Measurements from ENCODE around the gene LYPD4. TPM values are rescaled to one million over a fixed set of nuclear protein-coding genes. Genes with fewer than 3 reads are reported as not detected.

The LYPD4 gene
- total and polyA plus RNA-seq, 2 donors (not counting 1 experiment from before 2014, with no cell fraction given) = not detected

DNA sequence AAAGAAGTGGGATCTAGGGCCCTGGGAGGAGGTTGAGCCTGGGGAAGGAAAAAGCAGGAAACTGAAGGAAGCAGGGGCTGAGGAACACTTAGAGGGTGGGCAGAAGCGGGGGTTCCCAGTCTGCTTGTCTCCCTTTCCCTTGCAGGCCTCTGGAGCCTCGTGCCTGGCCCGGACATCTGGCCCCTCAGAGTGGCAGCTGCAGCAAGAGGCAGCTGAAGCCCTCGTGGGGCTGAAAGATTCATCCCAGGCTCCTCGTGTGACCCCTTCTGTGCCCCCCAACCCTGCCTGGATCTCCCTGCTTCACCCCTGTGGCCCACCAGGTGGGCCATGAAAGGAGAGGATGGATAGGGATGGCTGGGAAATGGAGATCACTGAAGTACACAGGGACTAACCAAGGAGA lies 5.9 kb upstream of the LYPD4 start:
- Histone ChIP-seq H3K27me3 (replicated peaks in 1 of 4; ENCODE audit: control extremely low read depth in 1 of 4, control insufficient read depth in 3 of 4, insufficient read depth in 4 of 4, low read length in 3 of 4) (no peaks in the 10 kb centered on the region), H3K9ac (ENCODE audit: low read length) (no peak overlapping the region), H3K4me1 (ENCODE audit: control insufficient read depth in 2 of 2, insufficient read depth in 2 of 2, low read length in 2 of 2) (no peaks in the 10 kb centered on the region), H3K4me3 (ENCODE audit: control extremely low read depth in 1 of 5, extremely low read depth in 1 of 5, insufficient read depth in 1 of 5, low read depth in 2 of 5, low read length in 4 of 5) (no peak overlapping the region), H2AFZ (ENCODE audit: insufficient read depth, low read depth, low read length, poor library complexity, severe bottlenecking) (no peak overlapping the region), H3K9me3 (ENCODE audit: control extremely low read depth in 1 of 3, control insufficient read depth in 2 of 3, insufficient read depth in 1 of 3, low read length in 2 of 3) (no peaks in the 10 kb centered on the region), H3K79me2 (ENCODE audit: control insufficient read depth, insufficient read depth, low read length) (no peaks in the 10 kb centered on the region), H3K4me2 (replicated peaks; ENCODE audit: low read depth, low read length, poor library complexity, severe bottlenecking) (no peak overlapping the region), H3K36me3 (replicated peaks in 1 of 2; ENCODE audit: control extremely low read depth in 1 of 2, control insufficient read depth in 1 of 2, extremely low read depth in 1 of 2, insufficient read depth in 2 of 2, low read length in 1 of 2) (no peaks in the 10 kb centered on the region), H3K27ac (ENCODE audit: low read length in 2 of 2) (no peak overlapping the region), H4K20me1 (ENCODE audit: control insufficient read depth, insufficient read depth, low read length, poor library complexity, severe bottlenecking) (no peaks in the 10 kb centered on the region)
- ChIA-PET CTCF (interaction anchor here (1.2 kb wide), 1 partner anchor 9 kb away, joined by 3 read pairs; no protein-coding TSS in a partner anchor), POLR2A (no interaction called here)
- Mint-ChIP-seq H3K27me3 (peaks cover 8% of the 10 kb centered on the region), H3K4me1 (no peaks in the 10 kb centered on the region), H3K27ac (no peak overlapping the region), H3K9me3 (ENCODE audit: insufficient read depth) (no peaks in the 10 kb centered on the region), H3K4me3 (no peak overlapping the region)
- no peak for TF ChIP-seq EZH2 (IDR thresholded peaks at IDR 0.05; ENCODE audit: borderline replicate concordance, insufficient read depth, low read depth, low read length, poor library complexity, severe bottlenecking)
- TF ChIP-seq CTCF (IDR thresholded peaks at IDR 0.05) = no peak
- DNase-seq (no peak), ATAC-seq (ENCODE audit: low read depth) (no peak)
- intact Hi-C loops (cut with micrococcal nuclease) = no loop called here
- WGBS (ENCODE audit: insufficient coverage) = 89% methylated on average over 1 of the region's 5 CpGs

DNA sequence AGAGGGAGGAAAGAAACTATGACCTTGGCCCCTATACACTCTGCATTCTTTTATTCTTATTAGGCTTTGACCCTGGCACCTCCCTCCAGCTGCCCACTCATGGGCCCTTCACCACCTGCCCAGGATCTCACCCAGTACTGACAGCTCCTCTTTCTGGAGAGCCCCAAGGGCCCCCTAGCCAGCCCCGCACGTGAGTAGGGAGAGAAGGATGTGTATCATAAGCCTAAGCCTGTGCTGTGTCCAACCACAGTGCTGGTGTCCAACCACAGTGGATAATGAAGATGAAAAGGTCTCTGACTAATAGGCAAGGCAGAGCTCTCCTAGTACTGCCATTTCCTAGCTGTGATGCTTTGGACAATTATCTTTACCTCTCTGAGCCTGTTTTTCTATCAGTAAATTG lies 4.6 kb upstream of the LYPD4 start:
- no CpG with 5 or more reads among the region's 2 CpGs for WGBS (ENCODE audit: insufficient coverage)
- intact Hi-C loops (cut with micrococcal nuclease) = no loop called here
- CTCF ChIA-PET = interaction anchor here (0.9 to 1.5 kb wide), 3 partner anchors 10 to 56 kb away, joined by 3 to 5 read pairs (median 4); partner anchors contain the start of gene RPS19

More for the DNA sequence above, 4.6 kb upstream of the LYPD4 start:
- Histone ChIP-seq H3K9me3 (ENCODE audit: control extremely low read depth in 1 of 3, control insufficient read depth in 2 of 3, insufficient read depth in 1 of 3, low read length in 2 of 3) (peaks cover 0 to 8% (median 0%) of the 10 kb centered on the region in 3 donors), H3K4me2 (replicated peaks; ENCODE audit: low read depth, low read length, poor library complexity, severe bottlenecking) (no peak overlapping the region), H3K9ac (ENCODE audit: low read length) (no peak overlapping the region), H3K4me1 (ENCODE audit: control insufficient read depth in 2 of 2, insufficient read depth in 2 of 2, low read length in 2 of 2) (no peaks in the 10 kb centered on the region), H3K36me3 (replicated peaks in 1 of 2; ENCODE audit: control extremely low read depth in 1 of 2, control insufficient read depth in 1 of 2, extremely low read depth in 1 of 2, insufficient read depth in 2 of 2, low read length in 1 of 2) (no peaks in the 10 kb centered on the region), H3K4me3 (ENCODE audit: control extremely low read depth in 1 of 5, extremely low read depth in 1 of 5, insufficient read depth in 1 of 5, low read depth in 2 of 5, low read length in 4 of 5) (no peak overlapping the region), H4K20me1 (ENCODE audit: control insufficient read depth, insufficient read depth, low read length, poor library complexity, severe bottlenecking) (no peaks in the 10 kb centered on the region), H2AFZ (ENCODE audit: insufficient read depth, low read depth, low read length, poor library complexity, severe bottlenecking) (no peak overlapping the region), H3K27ac (ENCODE audit: low read length in 2 of 2) (no peak overlapping the region), H3K27me3 (replicated peaks in 1 of 4; ENCODE audit: control extremely low read depth in 1 of 4, control insufficient read depth in 3 of 4, insufficient read depth in 4 of 4, low read length in 3 of 4) (no peaks in the 10 kb centered on the region), H3K79me2 (ENCODE audit: control insufficient read depth, insufficient read depth, low read length) (no peaks in the 10 kb centered on the region)
- POLR2A ChIA-PET = interaction anchor here (0.6 kb wide), 1 partner anchor 164 kb away, joined by 3 read pairs; no protein-coding TSS in a partner anchor
- DNase-seq = no peak
- no peak for ATAC-seq (ENCODE audit: low read depth)
- Mint-ChIP-seq H3K4me1 (no peaks in the 10 kb centered on the region), H3K9me3 (ENCODE audit: insufficient read depth) (no peaks in the 10 kb centered on the region), H3K27ac (no peak overlapping the region), H3K27me3 (peaks cover 8% of the 10 kb centered on the region), H3K4me3 (no peak overlapping the region)
- TF ChIP-seq EZH2 (IDR thresholded peaks at IDR 0.05; ENCODE audit: borderline replicate concordance, insufficient read depth, low read depth, low read length, poor library complexity, severe bottlenecking) (no peak), CTCF (IDR thresholded peaks at IDR 0.05) (no peak)
